ENCODE results near the gene MINDY1.

MINDY1 gene

GRCh38 chr1:151007853-151008243 lies 1.1 kb upstream of the MINDY1 start:
- TF ChIP-seq CTCF (conservative IDR thresholded peaks at IDR 0.05; ENCODE audit: low read depth, low read length): no peak
- H3K4me3 ChIP-seq (ENCODE audit: low read depth, low read length): peak overlapping the region; percentile 94
- DNase-seq (ENCODE audit: low read depth): no peak

DNA sequence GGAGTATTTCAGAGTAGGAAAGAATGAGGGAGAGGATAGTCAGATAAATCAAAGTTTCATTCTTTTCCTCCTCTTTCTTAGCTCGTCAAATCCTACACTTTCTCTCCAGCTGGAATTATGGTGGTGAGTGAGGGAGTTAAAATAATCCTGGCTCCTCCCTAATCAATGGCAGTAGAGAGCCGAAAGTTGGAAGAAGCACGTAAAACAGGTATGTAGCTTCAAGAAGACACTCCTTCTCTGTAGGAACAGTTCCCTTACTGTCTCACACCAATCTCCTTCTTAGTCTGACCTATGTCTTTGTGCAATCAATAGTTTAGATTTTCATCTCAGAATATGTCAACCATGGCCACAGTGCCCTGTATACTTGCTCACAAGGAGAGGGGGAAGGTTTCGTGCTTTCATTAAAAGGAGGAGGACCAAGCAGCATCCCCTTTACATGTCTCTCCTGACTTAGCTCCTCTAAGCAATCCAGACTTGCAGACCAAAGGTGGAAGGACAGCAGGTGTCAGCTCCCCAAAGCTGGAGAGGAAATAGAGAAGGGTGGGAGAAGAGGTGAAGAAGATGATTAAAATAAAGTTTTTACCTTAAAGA lies 878 bp downstream of the MINDY1 start:
- no peak for TF ChIP-seq CTCF (conservative IDR thresholded peaks at IDR 0.05; ENCODE audit: low read depth, low read length)
- DNase-seq (ENCODE audit: low read depth): no peak
- H3K4me3 ChIP-seq (ENCODE audit: low read depth, low read length): peak overlapping the region; percentile 67

- no peak for TF ChIP-seq CTCF (conservative IDR thresholded peaks at IDR 0.05; ENCODE audit: low read depth, low read length)
- no peak for DNase-seq (ENCODE audit: low read depth)
- no peak overlapping the region for H3K4me3 ChIP-seq (ENCODE audit: low read depth, low read length)
These were observed 3.5 kb downstream of the MINDY1 start for GRCh38 chr1:151003180-151003579.

DNA sequence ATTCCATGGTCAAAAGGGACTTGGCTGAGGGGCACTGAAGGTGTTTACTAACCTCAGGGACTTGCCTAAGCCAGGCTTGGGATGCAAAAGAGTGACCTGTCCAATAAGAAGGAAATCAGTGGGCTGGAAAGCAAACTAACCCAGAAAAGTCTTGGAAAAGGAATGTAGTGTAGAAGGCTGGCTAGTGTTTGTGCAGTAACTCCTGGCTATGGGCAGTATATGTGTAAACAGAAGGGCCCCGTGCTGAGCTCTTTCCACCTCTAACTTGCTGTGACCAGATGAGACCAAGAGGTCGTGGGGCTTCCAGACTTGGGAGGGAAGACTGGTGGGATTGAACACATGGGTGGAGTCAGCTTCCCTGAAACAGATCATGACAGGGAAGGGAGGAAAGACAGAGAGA lies 4.1 kb downstream of the MINDY1 start:
- no peak overlapping the region for H3K4me3 ChIP-seq (ENCODE audit: low read depth, low read length)
- peak; percentile 53 for DNase-seq (ENCODE audit: low read depth)
- no peak for TF ChIP-seq CTCF (conservative IDR thresholded peaks at IDR 0.05; ENCODE audit: low read depth, low read length)

DNA sequence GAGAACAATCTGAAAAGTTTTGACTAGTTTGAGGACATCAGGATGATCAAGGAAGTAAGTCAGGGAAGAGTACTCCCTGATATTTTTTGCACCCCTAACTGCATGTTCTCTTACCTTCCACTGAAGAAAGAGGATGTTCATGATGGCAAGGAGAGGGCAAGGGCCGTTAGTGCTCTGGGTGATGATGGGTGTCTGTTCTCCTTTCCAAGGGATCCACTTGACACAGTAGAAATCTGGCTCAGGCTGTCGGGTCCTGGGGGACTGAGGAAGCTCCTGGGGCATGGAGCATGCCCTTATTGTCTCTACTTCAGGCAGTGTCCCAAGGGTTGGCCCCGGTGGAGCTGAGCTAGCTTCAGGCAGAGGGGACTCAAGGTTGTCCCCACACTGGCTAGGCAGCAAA lies 4.7 kb downstream of the MINDY1 start:
- no peak for DNase-seq (ENCODE audit: low read depth)
- no peak for TF ChIP-seq CTCF (conservative IDR thresholded peaks at IDR 0.05; ENCODE audit: low read depth, low read length)
- H3K4me3 ChIP-seq (ENCODE audit: low read depth, low read length): no peak overlapping the region

GRCh38 chr1:151001602-151002001 lies 5.1 kb downstream of the MINDY1 start:
- H3K4me3 ChIP-seq (ENCODE audit: low read depth, low read length): no peak overlapping the region
- no peak for TF ChIP-seq CTCF (conservative IDR thresholded peaks at IDR 0.05; ENCODE audit: low read depth, low read length)
- DNase-seq (ENCODE audit: low read depth): no peak

GRCh38 chr1:151000408-151000807 lies 6.3 kb downstream of the MINDY1 start:
- no peak for TF ChIP-seq CTCF (conservative IDR thresholded peaks at IDR 0.05; ENCODE audit: low read depth, low read length)
- no peak for DNase-seq (ENCODE audit: low read depth)
- no peak overlapping the region for H3K4me3 ChIP-seq (ENCODE audit: low read depth, low read length)

Data from choroid plexus epithelial cell (primary cell).